Neural crest cell (in vitro differentiated cells): ENCODE results near the gene ATRAID. TPM values are rescaled to one million over a fixed set of nuclear protein-coding genes. Genes with fewer than 3 reads are reported as not detected.
A peak's percentile ranks its signal among the peaks of the same experiment; 100 is the strongest.

Experiments used
- DNase-seq: peaks from one replicate; pipeline ENCODE4 v3.0.0; 2021; ENCODE audit warnings: low read depth, mixed read lengths, low spot score
- H3K27ac Mint-ChIP-seq: one replicate; pipeline ENCODE4 v1.8.0; 2021; ENCODE audit warnings: mild to moderate bottlenecking, mixed read lengths; ENCODE audit not compliant: unreplicated experiment
- H3K27me3 Mint-ChIP-seq: 2 replicates; pipeline ENCODE4 v1.8.0; 2021; ENCODE audit warnings: low read depth, mild to moderate bottlenecking, mixed read lengths
- H3K36me3 Mint-ChIP-seq: 2 replicates; pipeline ENCODE4 v1.8.0; 2021; ENCODE audit warnings: low read depth, mild to moderate bottlenecking, mixed read lengths
- H3K4me1 Mint-ChIP-seq: 2 replicates; pipeline ENCODE4 v1.8.0; 2021; ENCODE audit warnings: mixed read lengths
- H3K4me3 Mint-ChIP-seq: one replicate; pipeline ENCODE4 v1.8.0; 2021; ENCODE audit warnings: mild to moderate bottlenecking, mixed read lengths
- H3K9me3 Mint-ChIP-seq: 2 replicates; pipeline ENCODE4 v1.8.0; 2021; ENCODE audit warnings: mixed read lengths
- total RNA-seq: library from RNA; stranded (reverse); gene quantifications from 2 replicates; pipeline ENCODE4 v1.2.1, GENCODE V29; 2021
- TF ChIP-seq, protein P1 (sequence below): fragments of 200-600 bp; sonication (generic); conservative IDR thresholded peaks from 2 replicates; pipeline ENCODE4 v1.5.0; 2021; ENCODE audit warnings: antibody characterized with exemption, mild to moderate bottlenecking

Gene ATRAID
- total RNA-seq, 1 donor from 2014 or later, result 86.3 TPM

- H3K4me3 Mint-ChIP-seq, result no peak overlapping the region
- H3K9me3 Mint-ChIP-seq, result no peaks in the 10 kb centered on the region
- peak overlapping the region; percentile 53 for H3K27ac Mint-ChIP-seq
- no peaks in the 10 kb centered on the region for H3K4me1 Mint-ChIP-seq
- TF ChIP-seq, protein P1, sequence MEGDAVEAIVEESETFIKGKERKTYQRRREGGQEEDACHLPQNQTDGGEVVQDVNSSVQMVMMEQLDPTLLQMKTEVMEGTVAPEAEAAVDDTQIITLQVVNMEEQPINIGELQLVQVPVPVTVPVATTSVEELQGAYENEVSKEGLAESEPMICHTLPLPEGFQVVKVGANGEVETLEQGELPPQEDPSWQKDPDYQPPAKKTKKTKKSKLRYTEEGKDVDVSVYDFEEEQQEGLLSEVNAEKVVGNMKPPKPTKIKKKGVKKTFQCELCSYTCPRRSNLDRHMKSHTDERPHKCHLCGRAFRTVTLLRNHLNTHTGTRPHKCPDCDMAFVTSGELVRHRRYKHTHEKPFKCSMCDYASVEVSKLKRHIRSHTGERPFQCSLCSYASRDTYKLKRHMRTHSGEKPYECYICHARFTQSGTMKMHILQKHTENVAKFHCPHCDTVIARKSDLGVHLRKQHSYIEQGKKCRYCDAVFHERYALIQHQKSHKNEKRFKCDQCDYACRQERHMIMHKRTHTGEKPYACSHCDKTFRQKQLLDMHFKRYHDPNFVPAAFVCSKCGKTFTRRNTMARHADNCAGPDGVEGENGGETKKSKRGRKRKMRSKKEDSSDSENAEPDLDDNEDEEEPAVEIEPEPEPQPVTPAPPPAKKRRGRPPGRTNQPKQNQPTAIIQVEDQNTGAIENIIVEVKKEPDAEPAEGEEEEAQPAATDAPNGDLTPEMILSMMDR, result no peak
- DNase-seq, result no peak
- H3K27me3 Mint-ChIP-seq, result no peaks in the 10 kb centered on the region
- H3K36me3 Mint-ChIP-seq, result peaks cover 8% of the 10 kb centered on the region
Observed at GRCh38 chr2:27199241-27199640, 12.6 kb upstream of the ATRAID start.

DNA sequence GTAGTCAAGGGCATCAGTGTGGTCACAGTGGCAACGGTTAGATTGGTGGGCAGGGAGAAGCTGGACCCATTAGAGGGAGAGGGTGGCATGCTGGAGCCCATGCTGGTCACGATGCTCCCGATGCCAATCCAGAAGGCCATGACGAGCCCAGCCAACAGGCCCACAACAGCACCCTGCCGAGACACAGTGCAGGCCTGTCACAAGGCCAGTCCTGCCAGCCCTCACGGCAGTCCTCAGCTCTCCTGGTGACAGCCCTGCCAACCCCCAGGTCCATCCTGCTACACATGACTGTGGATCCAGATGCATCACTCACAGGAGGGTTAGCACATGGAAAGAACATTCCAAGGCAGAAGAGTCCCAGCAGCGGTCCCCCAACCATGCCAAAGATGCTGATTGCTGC lies 10.2 kb upstream of the ATRAID start:
- Mint-ChIP-seq H3K27ac (no peak overlapping the region), H3K36me3 (peaks cover 13% of the 10 kb centered on the region), H3K4me3 (no peak overlapping the region), H3K4me1 (no peaks in the 10 kb centered on the region), H3K27me3 (no peaks in the 10 kb centered on the region), H3K9me3 (no peaks in the 10 kb centered on the region)
- TF ChIP-seq, protein P1, result no peak
- no peak for DNase-seq

DNA sequence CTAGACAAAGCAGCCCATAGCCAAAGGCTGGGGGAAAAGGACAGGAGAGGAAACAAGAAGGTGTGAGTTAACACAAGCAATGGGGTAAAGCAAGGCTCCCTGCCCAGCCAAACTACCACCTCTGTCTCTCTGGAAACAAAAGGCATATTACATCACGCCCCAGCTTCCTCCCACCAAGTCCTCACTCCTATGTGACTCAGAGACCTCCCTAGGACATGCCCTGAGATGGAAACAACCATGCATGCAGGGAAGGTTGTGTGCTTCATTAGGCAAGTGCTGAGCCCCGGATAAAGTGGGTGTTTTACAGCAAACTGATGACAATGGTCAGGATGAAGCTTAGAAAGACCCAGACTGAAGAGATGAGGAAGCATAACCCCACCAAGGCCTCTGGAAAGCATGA lies 9.0 kb upstream of the ATRAID start:
- Mint-ChIP-seq H3K27ac (no peak overlapping the region), H3K4me3 (no peak overlapping the region), H3K27me3 (no peaks in the 10 kb centered on the region), H3K9me3 (no peaks in the 10 kb centered on the region), H3K36me3 (peaks cover 19% of the 10 kb centered on the region), H3K4me1 (no peaks in the 10 kb centered on the region)
- no peak for DNase-seq
- TF ChIP-seq, protein P1, result no peak

- H3K27me3 Mint-ChIP-seq, result no peaks in the 10 kb centered on the region
- peaks cover 19% of the 10 kb centered on the region for H3K36me3 Mint-ChIP-seq
- TF ChIP-seq, protein P1, result no peak
- H3K9me3 Mint-ChIP-seq, result no peaks in the 10 kb centered on the region
- peaks cover 3% of the 10 kb centered on the region for H3K4me1 Mint-ChIP-seq
- peak overlapping the region; percentile 11 for H3K27ac Mint-ChIP-seq
- H3K4me3 Mint-ChIP-seq, result no peak overlapping the region
- DNase-seq, result no peak
Observed at GRCh38 chr2:27203741-27204140, 8.1 kb upstream of the ATRAID start.

- TF ChIP-seq, protein P1, result no peak
- Mint-ChIP-seq H3K36me3 (peaks cover 19% of the 10 kb centered on the region), H3K27me3 (no peaks in the 10 kb centered on the region), H3K27ac (no peak overlapping the region), H3K4me1 (peaks cover 12% of the 10 kb centered on the region), H3K9me3 (no peaks in the 10 kb centered on the region), H3K4me3 (no peak overlapping the region)
- DNase-seq, result no peak
Observed at GRCh38 chr2:27204566-27204965, 7.3 kb upstream of the ATRAID start.

DNA sequence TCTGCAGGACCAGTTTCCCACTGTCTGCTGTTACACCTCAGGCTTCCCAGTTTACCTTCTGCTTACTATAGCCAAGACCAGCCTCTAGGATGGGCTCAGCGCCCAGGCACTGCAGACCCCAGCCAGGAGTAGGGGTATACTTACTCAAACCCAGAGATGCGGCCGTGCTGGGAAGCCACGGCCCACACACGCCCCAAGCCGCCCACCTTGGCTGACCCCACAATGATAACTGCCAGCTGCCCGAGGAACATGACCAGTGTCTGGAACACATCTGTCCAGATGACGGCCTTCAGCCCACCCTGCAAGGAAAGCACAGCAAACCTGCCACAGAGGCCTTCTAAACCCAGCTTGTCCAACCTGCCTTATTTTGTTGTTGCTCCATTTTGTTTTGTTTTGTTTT lies 6.6 kb upstream of the ATRAID start:
- H3K4me3 Mint-ChIP-seq, result no peak overlapping the region
- no peaks in the 10 kb centered on the region for H3K9me3 Mint-ChIP-seq
- no peak for DNase-seq
- TF ChIP-seq, protein P1, result no peak
- H3K27me3 Mint-ChIP-seq, result no peaks in the 10 kb centered on the region
- peaks cover 18% of the 10 kb centered on the region for H3K4me1 Mint-ChIP-seq
- no peak overlapping the region for H3K27ac Mint-ChIP-seq
- peaks cover 21% of the 10 kb centered on the region for H3K36me3 Mint-ChIP-seq
